ENCODE measurements around the gene OSBP2.

The OSBP2 gene

GRCh38 chr22:30947816-30948454 is 253.3 kb downstream of the OSBP2 start:
- no peak for DNase-seq

- no peak for DNase-seq
Observed at GRCh38 chr22:30948930-30949342, 254.3 kb downstream of the OSBP2 start.

- no peak for DNase-seq
Observed at GRCh38 chr22:30949934-30950660, 255.4 kb downstream of the OSBP2 start.

GRCh38 chr22:30953206-30953605 is 258.5 kb downstream of the OSBP2 start:
- no peak for DNase-seq

DNA sequence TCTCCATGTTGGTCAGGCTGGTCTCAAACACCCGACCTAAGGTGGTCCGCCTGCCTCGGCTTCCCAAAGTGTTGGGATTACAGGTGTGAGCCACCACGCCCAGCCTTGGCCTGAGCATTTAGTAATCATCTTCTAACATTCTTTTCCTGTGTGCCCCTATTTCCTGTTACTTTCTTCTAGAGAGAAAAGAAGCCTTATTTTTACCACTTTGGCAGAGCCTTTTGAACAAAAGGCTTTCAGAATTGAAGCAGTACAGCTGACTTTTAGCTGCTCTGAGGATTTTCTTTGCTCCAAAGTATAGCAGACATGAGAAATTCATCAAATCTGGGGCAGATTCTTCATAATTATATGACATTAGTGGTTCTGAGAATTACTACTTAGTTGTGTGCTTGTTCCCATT is 260.5 kb downstream of the OSBP2 start:
- DNase-seq = no peak

Data from GF-D8 (cell line).